K562 (cell line): ENCODE data around the gene EDDM3A. TPM values are rescaled to one million over a fixed set of nuclear protein-coding genes. Genes with fewer than 3 reads are reported as not detected.

Experiments used
- ATAC-seq: fragments of 200-7000 bp; cut with Tn5 transposase; 3 replicates; pipeline ENCODE4 v1.9.1; 2020; ENCODE audit warnings: moderate library complexity
- BruUV-seq: library from RNA; stranded (reverse); fragments of 400-500 nt; replicated peaks from 2 replicates; lab custom pipeline; 2021; lab: Mats Ljungman, UMichigan
- CTCF ChIA-PET: fragments of 300-600 bp; formaldehyde crosslinking; extraction: SDS; loops from one replicate; lab custom pipeline; 2021; ENCODE audit warnings: low intra/inter-chr PET ratio; lab: Yijun Ruan, JAX
- POLR2A ChIA-PET: fragments of 300-600, 350-650 bp; sonication (Branson Sonifier 250); formaldehyde crosslinking; extraction: SDS; loops from one replicate; lab custom pipeline; 2021; ENCODE audit warnings: antibody characterized with exemption, inconsistent platforms; lab: Yijun Ruan, JAX
- DNase-seq, 4 experiments: peaks; one replicate each; pipeline versions ENCODE4 v3.0.0 to v3.0.0-alpha.2; 2011 to 2018; ENCODE audit warnings: low spot score in 3 of 4, mixed read lengths in 3 of 4; ENCODE audit errors: extremely low read depth in 1 of 4
- FAIRE-seq: peaks from 2 replicates; lab custom pipeline; 2011; peaks lifted over from hg19 to GRCh38; lab: Jason Lieb, UNC
- H2AFZ ChIP-seq: 2 replicates; pipeline ENCODE4 v1.6.0; 2011; ENCODE audit warnings: low read depth, low read length, control low read depth, inconsistent platforms
- H3K27ac ChIP-seq: fragments of 200-600 bp; 3 replicates; pipeline ENCODE4 v1.8.0; 2011; ENCODE audit warnings: low read depth, mild to moderate bottlenecking, control low read depth, inconsistent platforms, low read length, moderate library complexity, mixed read lengths; ENCODE audit errors: extremely low read depth
- H3K27me3 ChIP-seq, 2 experiments: fragments of 300-600 bp in 1 of 2; 2 replicates in 1 of 2; 3 replicates in 1 of 2; pipeline versions ENCODE4 v1.6.0 to v1.8.0; 2011; ENCODE audit warnings: inconsistent platforms in 2 of 2, low read length in 2 of 2, mild to moderate bottlenecking in 1 of 2, mixed read lengths in 1 of 2, moderate library complexity in 1 of 2; ENCODE audit not compliant: control insufficient read depth in 2 of 2, insufficient read depth in 2 of 2
- H3K36me3 ChIP-seq: fragments of 300-600 bp; 3 replicates; pipeline ENCODE4 v1.8.0; 2011; ENCODE audit warnings: mild to moderate bottlenecking, low read length, inconsistent platforms; ENCODE audit not compliant: control insufficient read depth, insufficient read depth
- H3K4me1 ChIP-seq, 2 experiments: fragments of 200-600 bp in 1 of 2; replicated peaks in 1 of 2; 2 replicates in 1 of 2; 3 replicates in 1 of 2; pipeline versions ENCODE4 v1.5.1 to v1.8.0; 2011; ENCODE audit warnings: inconsistent platforms in 2 of 2, low read length in 2 of 2, mild to moderate bottlenecking in 1 of 2, mixed read lengths in 1 of 2, moderate library complexity in 1 of 2; ENCODE audit not compliant: control insufficient read depth in 2 of 2, insufficient read depth in 2 of 2
- H3K4me2 ChIP-seq: 2 replicates; pipeline ENCODE4 v1.6.1; 2011; ENCODE audit warnings: low read length, control low read depth, inconsistent platforms, mixed read lengths; ENCODE audit not compliant: insufficient read depth
- H3K4me3 ChIP-seq: fragments of 200-600 bp; sonication (generic), shearing (Covaris generic); 2 replicates; pipeline ENCODE4 v1.5.1; 2016; ENCODE audit warnings: control low read depth, inconsistent platforms
- H3K79me2 ChIP-seq: fragments of 200-600 bp; 3 replicates; pipeline ENCODE4 v1.8.0; 2011; ENCODE audit warnings: low read length, inconsistent platforms; ENCODE audit not compliant: control insufficient read depth, insufficient read depth
- H3K9ac ChIP-seq, 2 experiments: 2 replicates each; pipeline versions ENCODE4 v1.6.0 to v1.6.1; 2011; ENCODE audit warnings: low read depth in 2 of 2, low read length in 2 of 2, control low read depth in 1 of 2, inconsistent platforms in 1 of 2, mild to moderate bottlenecking in 1 of 2, mixed read lengths in 1 of 2; ENCODE audit not compliant: insufficient read depth in 1 of 2
- H3K9me1 ChIP-seq: one replicate; pipeline ENCODE4 v1.6.0; 2011; ENCODE audit warnings: inconsistent platforms, mild to moderate bottlenecking, low read length, moderate library complexity; ENCODE audit not compliant: control insufficient read depth, insufficient read depth
- H3K9me3 ChIP-seq: replicated peaks from 2 replicates; pipeline ENCODE4 v1.5.1; 2011; ENCODE audit warnings: low read depth, low read length, inconsistent platforms; ENCODE audit not compliant: control insufficient read depth, insufficient read depth
- H4K20me1 ChIP-seq: replicated peaks from 2 replicates; pipeline ENCODE4 v1.6.1; 2011; ENCODE audit warnings: low read length, inconsistent platforms, mixed read lengths; ENCODE audit not compliant: control insufficient read depth, insufficient read depth
- ASH1L ChIP-seq: fragments of 450-650 bp; IDR thresholded peaks from 2 replicates; pipeline ENCODE4 v1.6.1; 2018; ENCODE audit warnings: borderline replicate concordance, mild to moderate bottlenecking, low read depth; ENCODE audit not compliant: partially characterized antibody
- BRD4 ChIP-seq: fragments of 200-600 bp; sonication (generic); IDR thresholded peaks from 2 replicates; pipeline ENCODE4 v1.6.1; 2017; ENCODE audit warnings: inconsistent platforms
- CBFA2T3 ChIP-seq: fragments of 450-650 bp; IDR thresholded peaks from 2 replicates; pipeline ENCODE4 v1.6.1; 2017
- COPS2 ChIP-seq: fragments of 450-650 bp; conservative IDR thresholded peaks from 2 replicates; pipeline ENCODE4 v1.6.1; 2016; ENCODE audit warnings: mild to moderate bottlenecking, moderate library complexity
- HNRNPH1 ChIP-seq: fragments of 200-400 bp; formaldehyde crosslinking; optimal IDR thresholded peaks from 2 replicates; pipeline ENCODE3; 2017; ENCODE audit warnings: low read depth, mild to moderate bottlenecking, low read length, moderate library complexity
- HNRNPLL ChIP-seq: fragments of 200-400 bp; formaldehyde crosslinking; IDR thresholded peaks from 2 replicates; pipeline ENCODE4 v1.6.1; 2017; ENCODE audit warnings: low read length, low read depth, mild to moderate bottlenecking; ENCODE audit not compliant: poor library complexity, severe bottlenecking
- NBN ChIP-seq: fragments of 450-650 bp; IDR thresholded peaks from 2 replicates; pipeline ENCODE4 v1.6.1; 2016; ENCODE audit warnings: low read depth, mild to moderate bottlenecking
- POLR3G ChIP-seq: IDR thresholded peaks from 2 replicates; pipeline ENCODE4 v1.6.1; 2011; ENCODE audit not compliant: insufficient read length, insufficient replicate concordance; ENCODE audit errors: extremely low read depth
- PPARD ChIP-seq: fragments of 250-450 bp; sonication (Bioruptor Pico); IDR thresholded peaks from 2 replicates; pipeline ENCODE4 v1.8.0; 2022; ENCODE audit warnings: inconsistent platforms, mild to moderate bottlenecking, moderate library complexity
- TAF7 ChIP-seq: fragments of 450-650 bp; IDR thresholded peaks from 2 replicates; pipeline ENCODE4 v1.6.1; 2016; ENCODE audit warnings: missing genetic modification characterization, missing compliant biosample characterization
- ZBTB8A ChIP-seq: fragments of 450-650 bp; IDR thresholded peaks from 2 replicates; pipeline ENCODE4 v1.6.1; 2018; ENCODE audit warnings: mild to moderate bottlenecking, moderate library complexity; ENCODE audit not compliant: partially characterized antibody
- ZNF23 ChIP-seq: fragments of 250-450 bp; sonication (Bioruptor Pico); IDR thresholded peaks from 2 replicates; pipeline ENCODE4 v1.4.0; 2020; ENCODE audit warnings: mild to moderate bottlenecking
- ZNF778 ChIP-seq: fragments of 450-650 bp; formaldehyde crosslinking; IDR thresholded peaks from 2 replicates; pipeline ENCODE4 v1.4.0; 2020; ENCODE audit warnings: mild to moderate bottlenecking, moderate library complexity
- ZSCAN29 ChIP-seq: fragments of 450-650 bp; IDR thresholded peaks from 2 replicates; pipeline ENCODE4 v1.6.1; 2017
- WGBS: fragments of 100-300 bp; shearing (Covaris generic); methylation state at CpG from one replicate; pipeline ENCODE4 v1.1.6; 2016; ENCODE audit warnings: low coverage, mixed read lengths; ENCODE audit not compliant: insufficient coverage; ENCODE audit errors: missing lambda C conversion rate; 5-methylcytosine and 5-hydroxymethylcytosine counted together
- in situ Hi-C: fragments of 300-500 bp; cut with MboI; formaldehyde crosslinking; loops from 4 replicates; pipeline ENCODE4 v1.15.0; 2018; ENCODE audit warnings: inconsistent platforms, mixed read lengths
- intact Hi-C: fragments of 100-400 bp; cut with micrococcal nuclease; formaldehyde crosslinking; loops from 2 replicates; pipeline ENCODE4 v1.14.2; 2022
- polyA plus RNA-seq, 8 experiments: library from polyadenylated mRNA; depleted of rRNA in 4 of 8; stranded (reverse) in 5 of 8; unstranded in 3 of 8; fragments of >200 nt; fragmentation: Nextera tagmentation in 2 of 8; fragmentation: Illumina TruSeq in 1 of 8; extraction: Ambion mirVana in 2 of 8; extraction: Trizol in 1 of 8; gene quantifications; 2 replicates each; pipeline versions ENCODE4 v1.2.1 to v1.2.3, GENCODE V29; 2011 to 2014; ENCODE audit warnings: inconsistent platforms in 1 of 8, missing spikeins in 1 of 8
- total RNA-seq, 7 experiments: library from RNA; depleted of rRNA in 6 of 7; stranded (reverse); fragments of >200 nt in 6 of 7; fragmentation: Illumina TruSeq in 2 of 7; extraction: Trizol in 2 of 7; gene quantifications; 2 replicates each; pipeline versions ENCODE4 v1.2.1 to v1.2.3, GENCODE V29; 2011 to 2021; ENCODE audit warnings: low replicate concordance in 1 of 7
- TF ChIP-seq, protein P1 (sequence below): fragments of 250-450 bp; sonication (Bioruptor Pico); IDR thresholded peaks from 2 replicates; pipeline ENCODE4 v1.5.0; 2022; ENCODE audit warnings: mild to moderate bottlenecking
- TF ChIP-seq, protein P2 (sequence below): fragments of 450-650 bp; formaldehyde crosslinking; IDR thresholded peaks from 2 replicates; pipeline ENCODE4 v1.4.0; 2022; ENCODE audit warnings: missing genetic modification characterization
- TF ChIP-seq, protein P3 (sequence below): fragments of 250-450 bp; sonication (Bioruptor Pico); IDR thresholded peaks from 2 replicates; pipeline ENCODE4 v1.4.0; 2020; ENCODE audit warnings: mild to moderate bottlenecking, moderate library complexity

Gene EDDM3A
- total and polyA plus RNA-seq, 9 of the 15 experiments (the other 6 are each of a cell fraction or from before 2014, with no cell fraction given) = not detected

DNA sequence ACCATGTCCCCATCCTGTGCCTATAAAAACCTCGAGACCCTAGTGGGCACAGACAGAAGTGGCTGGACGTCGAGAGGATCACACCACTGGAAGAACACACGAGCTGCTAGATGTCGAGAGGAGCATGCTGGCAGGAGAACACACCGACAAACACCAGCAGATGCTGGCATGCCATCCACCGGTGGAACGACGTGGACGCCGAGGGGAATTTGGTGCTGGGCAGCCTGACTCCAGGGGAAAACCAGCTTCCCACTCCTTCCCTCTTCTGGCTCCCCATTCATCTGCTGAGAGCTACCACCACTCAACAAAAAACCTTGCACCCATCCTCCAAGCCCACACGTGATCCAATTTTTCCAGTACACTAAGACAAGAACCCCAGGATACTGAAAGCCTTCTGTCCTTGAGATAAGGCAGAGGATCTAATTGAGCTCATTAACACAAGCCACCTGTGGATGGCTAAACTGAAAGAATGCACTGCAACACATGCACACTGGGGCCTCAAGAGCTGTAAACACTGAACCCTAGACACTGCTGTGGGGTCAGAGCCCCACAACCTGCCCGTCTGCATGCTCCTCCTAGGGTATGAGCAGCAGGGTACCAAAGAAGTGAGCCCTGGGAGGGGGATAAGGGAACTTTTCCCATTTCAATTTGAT lies 44.9 kb downstream of the EDDM3A start:
- Histone ChIP-seq H3K36me3 (no peaks in the 10 kb centered on the region), H3K9me1 (no peaks in the 10 kb centered on the region), H3K4me1 (peaks cover 0 to 3% of the 10 kb centered on the region in 2 experiments; a peak in 3 of 5 replicates), H3K4me2 (no peak overlapping the region), H3K27me3 (no peaks in the 10 kb centered on the region), H3K9me3 (no peaks in the 10 kb centered on the region), H3K4me3 (no peak overlapping the region), H3K79me2 (no peaks in the 10 kb centered on the region), H3K9ac (no peak overlapping the region; a peak in 1 of 4 replicates), H2AFZ (peak overlapping the region; percentile 44; the same call in 1 of the 2 replicates), H3K27ac (no peak overlapping the region), H4K20me1 (no peaks in the 10 kb centered on the region)
- intact Hi-C loops (no loop called here), in situ Hi-C loops (no loop called here)
- ChIA-PET CTCF (no interaction called here), POLR2A (no interaction called here)
- FAIRE-seq (no peak), ATAC-seq (no peak; the same call in 2 of the 3 replicates), DNase-seq (no peak)
- no TSS peak for BruUV-seq
- 67% methylated on average over 9 of the region's 13 CpGs for WGBS
- no peak for TF ChIP-seq BRD4
- TF ChIP-seq, protein P1, sequence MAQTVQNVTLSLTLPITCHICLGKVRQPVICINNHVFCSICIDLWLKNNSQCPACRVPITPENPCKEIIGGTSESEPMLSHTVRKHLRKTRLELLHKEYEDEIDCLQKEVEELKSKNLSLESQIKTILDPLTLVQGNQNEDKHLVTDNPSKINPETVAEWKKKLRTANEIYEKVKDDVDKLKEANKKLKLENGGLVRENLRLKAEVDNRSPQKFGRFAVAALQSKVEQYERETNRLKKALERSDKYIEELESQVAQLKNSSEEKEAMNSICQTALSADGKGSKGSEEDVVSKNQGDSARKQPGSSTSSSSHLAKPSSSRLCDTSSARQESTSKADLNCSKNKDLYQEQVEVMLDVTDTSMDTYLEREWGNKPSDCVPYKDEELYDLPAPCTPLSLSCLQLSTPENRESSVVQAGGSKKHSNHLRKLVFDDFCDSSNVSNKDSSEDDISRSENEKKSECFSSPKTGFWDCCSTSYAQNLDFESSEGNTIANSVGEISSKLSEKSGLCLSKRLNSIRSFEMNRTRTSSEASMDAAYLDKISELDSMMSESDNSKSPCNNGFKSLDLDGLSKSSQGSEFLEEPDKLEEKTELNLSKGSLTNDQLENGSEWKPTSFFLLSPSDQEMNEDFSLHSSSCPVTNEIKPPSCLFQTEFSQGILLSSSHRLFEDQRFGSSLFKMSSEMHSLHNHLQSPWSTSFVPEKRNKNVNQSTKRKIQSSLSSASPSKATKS = no peak
- TF ChIP-seq CBFA2T3 = no peak
- no peak for TF ChIP-seq NBN
- TF ChIP-seq ZNF23 (CRISPR knock-in tag) = no peak
- TF ChIP-seq COPS2 = no peak
- TF ChIP-seq HNRNPH1 = no peak
- no peak for TF ChIP-seq ZNF778 (CRISPR knock-in tag)
- no peak for TF ChIP-seq HNRNPLL
- TF ChIP-seq, protein P2, sequence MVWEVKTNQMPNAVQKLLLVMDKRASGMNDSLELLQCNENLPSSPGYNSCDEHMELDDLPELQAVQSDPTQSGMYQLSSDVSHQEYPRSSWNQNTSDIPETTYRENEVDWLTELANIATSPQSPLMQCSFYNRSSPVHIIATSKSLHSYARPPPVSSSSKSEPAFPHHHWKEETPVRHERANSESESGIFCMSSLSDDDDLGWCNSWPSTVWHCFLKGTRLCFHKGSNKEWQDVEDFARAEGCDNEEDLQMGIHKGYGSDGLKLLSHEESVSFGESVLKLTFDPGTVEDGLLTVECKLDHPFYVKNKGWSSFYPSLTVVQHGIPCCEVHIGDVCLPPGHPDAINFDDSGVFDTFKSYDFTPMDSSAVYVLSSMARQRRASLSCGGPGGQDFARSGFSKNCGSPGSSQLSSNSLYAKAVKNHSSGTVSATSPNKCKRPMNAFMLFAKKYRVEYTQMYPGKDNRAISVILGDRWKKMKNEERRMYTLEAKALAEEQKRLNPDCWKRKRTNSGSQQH (CRISPR knock-in tag) = no peak
- no peak for TF ChIP-seq ZSCAN29
- no peak for TF ChIP-seq TAF7
- TF ChIP-seq, protein P3, sequence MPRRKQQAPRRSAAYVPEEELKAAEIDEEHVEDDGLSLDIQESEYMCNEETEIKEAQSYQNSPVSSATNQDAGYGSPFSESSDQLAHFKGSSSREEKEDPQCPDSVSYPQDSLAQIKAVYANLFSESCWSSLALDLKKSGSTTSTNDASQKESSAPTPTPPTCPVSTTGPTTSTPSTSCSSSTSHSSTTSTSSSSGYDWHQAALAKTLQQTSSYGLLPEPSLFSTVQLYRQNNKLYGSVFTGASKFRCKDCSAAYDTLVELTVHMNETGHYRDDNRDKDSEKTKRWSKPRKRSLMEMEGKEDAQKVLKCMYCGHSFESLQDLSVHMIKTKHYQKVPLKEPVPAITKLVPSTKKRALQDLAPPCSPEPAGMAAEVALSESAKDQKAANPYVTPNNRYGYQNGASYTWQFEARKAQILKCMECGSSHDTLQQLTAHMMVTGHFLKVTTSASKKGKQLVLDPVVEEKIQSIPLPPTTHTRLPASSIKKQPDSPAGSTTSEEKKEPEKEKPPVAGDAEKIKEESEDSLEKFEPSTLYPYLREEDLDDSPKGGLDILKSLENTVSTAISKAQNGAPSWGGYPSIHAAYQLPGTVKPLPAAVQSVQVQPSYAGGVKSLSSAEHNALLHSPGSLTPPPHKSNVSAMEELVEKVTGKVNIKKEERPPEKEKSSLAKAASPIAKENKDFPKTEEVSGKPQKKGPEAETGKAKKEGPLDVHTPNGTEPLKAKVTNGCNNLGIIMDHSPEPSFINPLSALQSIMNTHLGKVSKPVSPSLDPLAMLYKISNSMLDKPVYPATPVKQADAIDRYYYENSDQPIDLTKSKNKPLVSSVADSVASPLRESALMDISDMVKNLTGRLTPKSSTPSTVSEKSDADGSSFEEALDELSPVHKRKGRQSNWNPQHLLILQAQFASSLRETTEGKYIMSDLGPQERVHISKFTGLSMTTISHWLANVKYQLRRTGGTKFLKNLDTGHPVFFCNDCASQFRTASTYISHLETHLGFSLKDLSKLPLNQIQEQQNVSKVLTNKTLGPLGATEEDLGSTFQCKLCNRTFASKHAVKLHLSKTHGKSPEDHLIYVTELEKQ (CRISPR knock-in tag) = no peak
- no peak for TF ChIP-seq ZBTB8A
- TF ChIP-seq POLR3G = no peak
- no peak for TF ChIP-seq ASH1L
- no peak for TF ChIP-seq PPARD
